Heart left ventricle (tissue), 16 donors: ENCODE measurements around the gene IGF1R. TPM values are rescaled to one million over a fixed set of nuclear protein-coding genes. Genes with fewer than 3 reads are reported as not detected.

Source experiments
- ATAC-seq, 4 donors: fragments of 200-7000 bp; cut with Tn5 transposase; one replicate each; pipeline ENCODE4 v1.9.1; 2020 to 2022; ENCODE audit warnings: moderate library complexity in 4 of 4, mild to moderate bottlenecking in 3 of 4, moderate number of reproducible peaks in 1 of 4
- DNase-seq, 5 donors: peaks; one replicate each; pipeline ENCODE4 v3.0.0-alpha.2; 2020
- H3K27ac ChIP-seq, 12 donors: fragments of 200-600 bp; sonication (generic) in 4 of 12; one replicate each; pipeline versions ENCODE4 v1.5.0 to v1.8.0; 2016 to 2022; ENCODE audit warnings: mild to moderate bottlenecking in 2 of 12
- H3K27me3 ChIP-seq, 9 donors: fragments of 200-600 bp; sonication (generic) in 2 of 9; one replicate each; pipeline versions ENCODE4 v1.5.1 to v1.8.0; 2016 to 2022; ENCODE audit warnings: mild to moderate bottlenecking in 3 of 9
- H3K36me3 ChIP-seq, 9 donors: fragments of 200-600 bp; sonication (generic) in 2 of 9; one replicate each; pipeline versions ENCODE4 v1.5.0 to v1.8.0; 2018 to 2022; ENCODE audit warnings: mild to moderate bottlenecking in 2 of 9
- H3K4me1 ChIP-seq, 12 donors: fragments of 200-600 bp; sonication (generic) in 4 of 12; one replicate each; pipeline versions ENCODE4 v1.5.0 to v1.8.0; 2016 to 2022; ENCODE audit warnings: mild to moderate bottlenecking in 3 of 12
- H3K4me3 ChIP-seq, 12 donors: fragments of 200-600 bp; sonication (generic) in 4 of 12; one replicate each; pipeline versions ENCODE4 v1.5.0 to v1.8.0; 2017 to 2022; ENCODE audit warnings: mild to moderate bottlenecking in 9 of 12, moderate library complexity in 4 of 12
- H3K9me3 ChIP-seq, 12 donors: fragments of 200-600 bp; sonication (generic) in 4 of 12; one replicate each; pipeline versions ENCODE4 v1.5.0 to v1.8.0; 2016 to 2022; ENCODE audit warnings: mild to moderate bottlenecking in 1 of 12
- POLR2A ChIP-seq, 2 donors: fragments of 450-650 bp; IDR thresholded peaks; one replicate each; pipeline ENCODE4 v1.6.1; 2017; ENCODE audit warnings: antibody characterized with exemption in 2 of 2, mild to moderate bottlenecking in 2 of 2, moderate library complexity in 2 of 2
- WGBS, 4 donors: extraction: QIAGEN DNeasy Blood & Tissue Kit in 2 of 4; methylation state at CpG; one replicate each; pipeline versions ENCODE4 v1.1.5 to v1.1.7; 2013 to 2018; 5-methylcytosine and 5-hydroxymethylcytosine counted together
- intact Hi-C, 10 donors: fragments of 100-400 bp; cut with DNase I; formaldehyde crosslinking; loops; one replicate each; pipeline versions ENCODE4 v1.11.1 to v1.14.2; 2022
- polyA plus RNA-seq, 2 donors: library from polyadenylated mRNA; stranded (reverse); fragments of 200-250 nt; gene quantifications; one replicate each; pipeline ENCODE4 v1.2.3, GENCODE V29; 2013
- total RNA-seq, 9 donors: library from RNA; depleted of rRNA in 2 of 9; stranded (reverse); fragments of >200 nt in 2 of 9; fragmentation: NEBNext Ultra II Directional in 3 of 9; extraction: Animal tissue kit (Norgen Biotek cat#: 25700) in 3 of 9; gene quantifications; one replicate each; pipeline versions ENCODE4 v1.1.0 to v1.2.4, GENCODE V29; 2016 to 2023
- TF ChIP-seq, protein P1 (sequence below), 12 donors: fragments of 200-600 bp; sonication (generic) in 4 of 12; IDR thresholded peaks; one replicate each; pipeline versions ENCODE4 v1.5.0 to v1.8.0; 2018 to 2022; ENCODE audit warnings: antibody characterized with exemption in 12 of 12, mild to moderate bottlenecking in 5 of 12
- donor health status: ischemic (EF 13 %, LVEDD 7.1; RV severe dilation, severe dysfunction).
- donor health status: healthy with polysubstance abuse.
- donor health status: DM: no; HTN: yes; CAD: no.
- donor health status: DM: no; HTN: no; CAD: no.
- donor health status: ischemic (EF 25% LVEDD 6.9; RV normal size, moderate dysfunction).
- donor health status: ischemic (EF 25% LVEDD 5.7; RV mildly dilated, moderate dysfunction).
- donor health status: healthy.
- donor health status: DM: yes; HTN: yes; CAD: no.
- donor health status: ischemic (EF 35%, LVEDD 5.7; RV mildly dilated, moderate dysfunction).
- donor health status: nonischemic (EF 11% LVEDD 7.7; RV severe dilation, severe dysfunction).
- donor health status: DM: yes; HTN: yes; CAD: no.
- donor health status: PGD.
- donor health status: ischemic (EF 29% LVEDD 5.4; RV normal size, mild dysfunction).
- donor health status: nonischemic (EF 23%, LVEDD 6.1; RV moderate dilation, normal function).

The IGF1R gene
- total and polyA plus RNA-seq, 11 donors, result 7.4 to 93.1 (median 40.5) TPM

DNA sequence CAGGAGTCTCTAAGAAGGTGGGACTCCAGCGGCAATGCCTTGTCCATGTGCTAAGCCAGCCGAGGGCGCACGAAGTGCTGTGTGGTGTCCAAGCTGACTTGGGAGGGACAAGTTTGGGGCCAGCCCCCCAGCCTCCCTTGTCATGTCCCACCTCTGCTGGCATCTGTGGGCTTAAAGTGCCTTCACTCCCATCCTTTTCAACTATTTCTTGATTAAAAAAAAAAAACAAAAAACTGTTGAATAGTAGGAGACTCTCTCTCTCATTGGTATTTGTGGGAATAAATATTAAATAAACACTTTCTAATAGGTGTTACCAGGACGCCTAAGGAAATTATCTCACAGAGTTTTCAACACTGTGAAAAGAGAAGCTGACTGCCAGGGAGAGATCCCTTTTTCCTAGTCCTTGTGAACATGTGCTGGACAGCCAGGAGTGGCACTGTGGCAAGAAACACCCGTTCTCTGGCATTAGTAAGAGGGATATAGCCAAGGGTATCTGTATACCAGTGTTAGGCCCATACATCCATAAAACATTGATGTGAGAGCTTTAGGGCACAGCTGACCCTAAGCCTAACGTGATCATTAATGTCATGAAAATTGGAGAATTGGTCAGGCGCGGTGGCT lies 158.0 kb downstream of the IGF1R start:
- H3K36me3 ChIP-seq, result no peaks in the 10 kb centered on the region
- H3K9me3 ChIP-seq, result no peaks in the 10 kb centered on the region
- DNase-seq (no peak), ATAC-seq (peak in 2 of 4 donors; percentile 26 to 55)
- H3K4me3 ChIP-seq, result no peak overlapping the region
- no peak overlapping the region for H3K27ac ChIP-seq
- peaks cover 0 to 54% (median 29%) of the 10 kb centered on the region in 12 donors for H3K4me1 ChIP-seq
- intact Hi-C loops, result loop anchor here in 2 of 10 donors (5.0 kb wide), 2 partner anchors 36 to 41 kb away; no protein-coding TSS in a partner anchor
- WGBS, 4 donors, result 73 to 80% (median 76%) methylated on average over 9 of the region's 9 CpGs
- no peak for TF ChIP-seq POLR2A (IDR thresholded peaks at IDR 0.05)
- TF ChIP-seq, protein P1, sequence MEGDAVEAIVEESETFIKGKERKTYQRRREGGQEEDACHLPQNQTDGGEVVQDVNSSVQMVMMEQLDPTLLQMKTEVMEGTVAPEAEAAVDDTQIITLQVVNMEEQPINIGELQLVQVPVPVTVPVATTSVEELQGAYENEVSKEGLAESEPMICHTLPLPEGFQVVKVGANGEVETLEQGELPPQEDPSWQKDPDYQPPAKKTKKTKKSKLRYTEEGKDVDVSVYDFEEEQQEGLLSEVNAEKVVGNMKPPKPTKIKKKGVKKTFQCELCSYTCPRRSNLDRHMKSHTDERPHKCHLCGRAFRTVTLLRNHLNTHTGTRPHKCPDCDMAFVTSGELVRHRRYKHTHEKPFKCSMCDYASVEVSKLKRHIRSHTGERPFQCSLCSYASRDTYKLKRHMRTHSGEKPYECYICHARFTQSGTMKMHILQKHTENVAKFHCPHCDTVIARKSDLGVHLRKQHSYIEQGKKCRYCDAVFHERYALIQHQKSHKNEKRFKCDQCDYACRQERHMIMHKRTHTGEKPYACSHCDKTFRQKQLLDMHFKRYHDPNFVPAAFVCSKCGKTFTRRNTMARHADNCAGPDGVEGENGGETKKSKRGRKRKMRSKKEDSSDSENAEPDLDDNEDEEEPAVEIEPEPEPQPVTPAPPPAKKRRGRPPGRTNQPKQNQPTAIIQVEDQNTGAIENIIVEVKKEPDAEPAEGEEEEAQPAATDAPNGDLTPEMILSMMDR (IDR thresholded peaks at IDR 0.05), result no peak
- no peaks in the 10 kb centered on the region for H3K27me3 ChIP-seq

DNA sequence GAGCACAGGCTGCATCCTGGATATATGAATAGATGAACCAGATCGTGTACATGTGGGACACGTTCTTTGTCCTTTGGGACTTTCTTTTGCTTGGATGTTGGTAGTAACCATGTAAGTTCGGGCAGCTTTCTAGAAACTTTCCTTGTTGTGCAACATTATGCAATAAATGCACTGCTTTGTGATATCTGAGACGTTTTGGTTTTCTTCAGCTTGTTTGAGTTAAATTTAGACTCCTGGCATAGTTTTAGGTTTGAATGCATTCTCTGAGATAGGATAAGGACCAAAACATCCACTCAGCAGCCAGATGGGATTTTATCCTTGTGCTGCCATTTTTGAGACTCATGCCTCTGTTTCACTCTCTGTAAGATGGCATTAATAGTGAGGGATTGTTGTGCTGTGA lies 158.9 kb downstream of the IGF1R start:
- intact Hi-C loops, result loop anchor here in 2 of 10 donors (5.0 kb wide), 2 partner anchors 35 to 40 kb away; no protein-coding TSS in a partner anchor
- H3K9me3 ChIP-seq, result no peaks in the 10 kb centered on the region
- TF ChIP-seq, protein P1 (IDR thresholded peaks at IDR 0.05), result no peak
- TF ChIP-seq POLR2A (IDR thresholded peaks at IDR 0.05), result no peak
- DNase-seq, result no peak
- no peaks in the 10 kb centered on the region for H3K36me3 ChIP-seq
- WGBS, 4 donors, result 30 to 46% (median 34%) methylated on average over 4 of the region's 4 CpGs
- no peaks in the 10 kb centered on the region for H3K27me3 ChIP-seq
- H3K4me3 ChIP-seq, result no peak overlapping the region
- ATAC-seq, result peak in 2 of 4 donors; percentile 6 to 13
- H3K4me1 ChIP-seq, result peaks cover 0 to 45% (median 24%) of the 10 kb centered on the region in 12 donors
- H3K27ac ChIP-seq, result peak overlapping the region in 4 of 12 donors; percentile 2 to 25 (median 12)

DNA sequence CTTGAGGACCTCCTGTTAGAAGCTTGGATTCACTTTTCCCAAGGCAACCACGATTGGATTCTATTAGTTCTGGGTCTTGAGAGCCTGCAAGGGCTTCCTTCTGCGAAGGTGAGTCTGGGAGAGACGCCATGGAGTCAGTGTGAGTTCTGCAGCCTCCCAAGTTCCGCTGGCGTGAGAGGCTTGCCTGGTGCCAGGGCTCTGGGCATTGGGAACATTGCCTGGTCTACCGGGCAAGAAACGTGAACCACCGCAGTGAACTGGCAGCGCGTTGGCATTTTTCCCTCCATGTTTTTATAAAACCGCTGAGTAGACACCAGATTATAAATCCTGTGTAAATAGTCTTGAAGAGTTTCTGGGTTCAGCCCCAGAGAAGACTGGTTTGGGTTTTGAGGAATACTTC lies 160.9 kb downstream of the IGF1R start:
- no peak overlapping the region for H3K4me3 ChIP-seq
- ATAC-seq, result peak; percentile 70 to 78 (median 75)

More for the DNA sequence above, 160.9 kb downstream of the IGF1R start:
- peak overlapping the region in 5 of 12 donors; percentile 35 to 62 (median 49) for H3K27ac ChIP-seq
- intact Hi-C loops, result loop anchor here in 2 of 10 donors (5.0 kb wide), 2 partner anchors 33 to 38 kb away; no protein-coding TSS in a partner anchor
- H3K27me3 ChIP-seq, result no peaks in the 10 kb centered on the region
- no peaks in the 10 kb centered on the region for H3K36me3 ChIP-seq
- TF ChIP-seq, protein P1 (IDR thresholded peaks at IDR 0.05), result no peak
- no peak for TF ChIP-seq POLR2A (IDR thresholded peaks at IDR 0.05)
- peak in 4 of 5 donors; percentile 36 to 73 (median 51) for DNase-seq
- peaks cover 0 to 54% (median 24%) of the 10 kb centered on the region in 12 donors for H3K4me1 ChIP-seq
- WGBS, 4 donors, result 62 to 80% (median 74%) methylated on average over 10 to 11 of the region's 11 CpGs
- H3K9me3 ChIP-seq, result no peaks in the 10 kb centered on the region
